GM12878 (cell line): ENCODE results near the gene MT1G. TPM values are rescaled to one million over a fixed set of nuclear protein-coding genes. Genes with fewer than 3 reads are reported as not detected.

ENCODE experiments used
- ATAC-seq: fragments of 200-7000 bp; cut with Tn5 transposase; 3 replicates; pipeline ENCODE4 v1.9.1; 2020; ENCODE audit warnings: mild to moderate bottlenecking, moderate library complexity
- BruUV-seq: library from RNA; stranded (reverse); fragments of 400-500 nt; replicated peaks from 2 replicates; lab custom pipeline; 2021; lab: Mats Ljungman, UMichigan
- CTCF ChIA-PET: fragments of 300-600 bp; sonication (Branson Sonifier 250); formaldehyde crosslinking; extraction: SDS; loops from one replicate; lab custom pipeline; 2021; ENCODE audit warnings: inconsistent platforms; lab: Yijun Ruan, JAX
- POLR2A ChIA-PET: fragments of 350-600 bp; formaldehyde crosslinking; extraction: SDS; loops from one replicate; lab custom pipeline; 2021; ENCODE audit warnings: inconsistent platforms; lab: Charles Lee
- RAD21 ChIA-PET: fragments of 300-600 bp; sonication (Branson Sonifier 250); formaldehyde crosslinking; loops from one replicate; lab custom pipeline; 2023; ENCODE audit warnings: antibody characterized with exemption; ENCODE audit not compliant: unreplicated experiment; lab: Charles Lee
- SMC1A ChIA-PET: fragments of 300-600 bp; sonication (Branson Sonifier 250); formaldehyde crosslinking; loops from one replicate; lab custom pipeline; 2023; ENCODE audit not compliant: unreplicated experiment, uncharacterized antibody; lab: Charles Lee
- DNase-seq: peaks from one replicate; pipeline ENCODE4 v3.0.0-alpha.2; 2011; ENCODE audit warnings: low read depth, low spot score
- FAIRE-seq: peaks from 3 replicates; lab custom pipeline; 2011; peaks lifted over from hg19 to GRCh38; lab: Jason Lieb, UNC
- H2AFZ ChIP-seq: 2 replicates; pipeline ENCODE4 v1.6.0; 2011; ENCODE audit warnings: low read depth, low read length, control low read depth; ENCODE audit not compliant: control insufficient read depth
- H3K27ac ChIP-seq: 2 replicates; pipeline ENCODE4 v1.5.1; 2011; ENCODE audit warnings: control low read depth; ENCODE audit not compliant: control insufficient read depth, insufficient read depth
- H3K27me3 ChIP-seq, 2 experiments: replicated peaks in 1 of 2; 2 replicates each; pipeline versions ENCODE4 v1.6.0 to v1.6.1; 2011; ENCODE audit warnings: low read length in 1 of 2; ENCODE audit not compliant: control insufficient read depth in 2 of 2, insufficient read depth in 2 of 2
- H3K36me3 ChIP-seq, 2 experiments: 2 replicates each; pipeline ENCODE4 v1.5.1; 2011; ENCODE audit warnings: low read length in 1 of 2; ENCODE audit not compliant: control insufficient read depth in 2 of 2, insufficient read depth in 2 of 2
- H3K4me1 ChIP-seq: 2 replicates; pipeline ENCODE4 v1.6.1; 2011; ENCODE audit warnings: mild to moderate bottlenecking, low read length, moderate library complexity, mixed read lengths; ENCODE audit not compliant: control insufficient read depth, insufficient read depth
- H3K4me2 ChIP-seq: 2 replicates; pipeline ENCODE4 v1.6.0; 2011; ENCODE audit warnings: control low read depth; ENCODE audit not compliant: control insufficient read depth, insufficient read depth
- H3K4me3 ChIP-seq: fragments of 200-600 bp; sonication (generic); 2 replicates; pipeline ENCODE4 v1.5.1; 2016
- H3K79me2 ChIP-seq: 2 replicates; pipeline ENCODE4 v1.6.0; 2011; ENCODE audit warnings: low read length; ENCODE audit not compliant: control insufficient read depth, insufficient read depth
- H3K9ac ChIP-seq: 2 replicates; pipeline ENCODE4 v1.8.0; 2011; ENCODE audit warnings: low read length, control low read depth, mixed read lengths; ENCODE audit not compliant: control insufficient read depth, insufficient read depth
- H3K9me3 ChIP-seq: replicated peaks from 3 replicates; pipeline ENCODE4 v1.5.1; 2011; ENCODE audit warnings: mild to moderate bottlenecking, low read length; ENCODE audit not compliant: control insufficient read depth, insufficient read depth
- H4K20me1 ChIP-seq: 2 replicates; pipeline ENCODE4 v1.6.0; 2011; ENCODE audit not compliant: control insufficient read depth, insufficient read depth
- BRCA1 ChIP-seq: IDR thresholded peaks from 2 replicates; pipeline ENCODE4 v1.6.1; 2011; ENCODE audit warnings: low read depth, low read length, improper control_type of control experiment
- REST ChIP-seq: IDR thresholded peaks from 2 replicates; pipeline ENCODE4 v1.6.1; 2012; ENCODE audit warnings: mild to moderate bottlenecking, low read depth, low read length
- WGBS: methylation state at CpG from one replicate; pipeline ENCODE4 v1.1.6; 2016; ENCODE audit warnings: low lambda C conversion rate; ENCODE audit not compliant: insufficient replicate concordance, insufficient coverage; ENCODE audit errors: missing lambda C conversion rate; 5-methylcytosine and 5-hydroxymethylcytosine counted together
- in situ Hi-C: fragments of 300-500 bp; cut with MboI; formaldehyde crosslinking; loops from 9 replicates; pipeline ENCODE4 v1.14.3; 2018; ENCODE audit warnings: mixed read lengths
- intact Hi-C: fragments of 100-400 bp; cut with micrococcal nuclease; formaldehyde crosslinking; loops from one replicate; pipeline ENCODE4 v1.14.2; 2022; ENCODE audit not compliant: unreplicated experiment
- polyA plus RNA-seq, 11 experiments: library from polyadenylated mRNA; depleted of rRNA in 4 of 11; unstranded in 6 of 11; stranded (reverse) in 5 of 11; fragments of >200 nt; fragmentation: Nextera tagmentation in 4 of 11; fragmentation: Illumina TruSeq in 1 of 11; extraction: Ambion mirVana in 4 of 11; extraction: Trizol in 1 of 11; gene quantifications; 1 replicate in 1 of 11; 2 replicates in 10 of 11; pipeline versions ENCODE4 v1.2.1 to v1.2.3, GENCODE V29; 2011 to 2016; ENCODE audit warnings: inconsistent platforms in 2 of 11, missing spikeins in 2 of 11, low read depth in 1 of 11
- total RNA-seq, 4 experiments: library from RNA; depleted of rRNA in 3 of 4; stranded (reverse); fragments of >200 nt in 3 of 4; fragmentation: Illumina TruSeq in 1 of 4; extraction: Trizol in 1 of 4; gene quantifications; 2 replicates each; pipeline versions ENCODE4 v1.2.1 to v1.2.3, GENCODE V29; 2013 to 2021

MT1G gene
- total and polyA plus RNA-seq, 10 of the 15 experiments (the other 5 are each of a cell fraction or from before 2014, with no cell fraction given) = 1.2 to 9.1 (median 4.6) TPM

GRCh38 chr16:56632848-56633365, 35.0 kb downstream of the MT1G start:
- ChIA-PET POLR2A (no interaction called here), RAD21 (interaction anchor here (1.7 kb wide), 1 partner anchor 10 kb away, joined by 5 read pairs; no protein-coding TSS in a partner anchor), CTCF (no interaction called here), SMC1A (interaction anchor here (1.2 kb wide), 1 partner anchor 9 kb away, joined by 4 read pairs; no protein-coding TSS in a partner anchor)
- ATAC-seq (no peak), FAIRE-seq (no peak), DNase-seq (no peak)
- no peaks in the 10 kb centered on the region for H4K20me1 ChIP-seq
- peaks cover 15 to 24% of the 10 kb centered on the region in 2 experiments for H3K27me3 ChIP-seq
- H3K27ac ChIP-seq = no peak overlapping the region
- H3K9ac ChIP-seq = no peak overlapping the region
- TF ChIP-seq REST = no peak
- TF ChIP-seq BRCA1 = no peak
- H3K4me3 ChIP-seq = no peak overlapping the region
- intact Hi-C loops = no loop called here
- 7% methylated on average over 6 of the region's 6 CpGs for WGBS
- H2AFZ ChIP-seq = no peak overlapping the region
- no peak overlapping the region for H3K4me2 ChIP-seq
- in situ Hi-C loops = no loop called here
- no TSS peak for BruUV-seq
- no peaks in the 10 kb centered on the region for H3K79me2 ChIP-seq
- no peaks in the 10 kb centered on the region for H3K36me3 ChIP-seq
- peaks cover 15% of the 10 kb centered on the region for H3K4me1 ChIP-seq
- H3K9me3 ChIP-seq = no peaks in the 10 kb centered on the region
